RWPE2 (cell line): Measurements from ENCODE around the gene TRPC3.

Experiments
- ATAC-seq: fragments of 200-7000 bp; cut with Tn5 transposase; 3 replicates; pipeline ENCODE4 v1.9.1; 2021; ENCODE audit warnings: low read depth
- DNase-seq: peaks from one replicate; pipeline ENCODE4 v3.0.0-alpha.2; 2020; ENCODE audit warnings: low spot score
- H3K27ac ChIP-seq: fragments of 450-650 bp; 2 replicates; pipeline ENCODE4 v1.5.1; 2017; ENCODE audit warnings: mild to moderate bottlenecking; ENCODE audit not compliant: poor library complexity, severe bottlenecking
- H3K27me3 ChIP-seq: fragments of 250-450 bp; sonication (Bioruptor Pico); 2 replicates; pipeline ENCODE4 v1.5.1; 2021; ENCODE audit warnings: mild to moderate bottlenecking, moderate library complexity; ENCODE audit not compliant: insufficient read depth, poor library complexity, severe bottlenecking
- H3K36me3 ChIP-seq: fragments of 250-450 bp; sonication (Bioruptor Pico); 2 replicates; pipeline ENCODE4 v1.5.1; 2020; ENCODE audit warnings: low read depth, mild to moderate bottlenecking, moderate library complexity
- H3K4me1 ChIP-seq: fragments of 250-450 bp; sonication (Bioruptor Pico); 2 replicates; pipeline ENCODE4 v1.5.1; 2021; ENCODE audit warnings: mild to moderate bottlenecking, moderate library complexity; ENCODE audit not compliant: insufficient read depth, poor library complexity, severe bottlenecking
- H3K4me3 ChIP-seq: fragments of 250-450 bp; sonication (Bioruptor Pico); 2 replicates; pipeline ENCODE4 v1.5.1; 2021; ENCODE audit warnings: mild to moderate bottlenecking, moderate library complexity; ENCODE audit not compliant: severe bottlenecking
- H3K9me3 ChIP-seq: fragments of 250-450 bp; sonication (Bioruptor Pico); 2 replicates; pipeline ENCODE4 v1.5.1; 2021; ENCODE audit warnings: mild to moderate bottlenecking, moderate library complexity; ENCODE audit not compliant: severe bottlenecking
- CTCF ChIP-seq: fragments of 450-650 bp; IDR thresholded peaks from one replicate; pipeline ENCODE4 v1.5.1; 2017; ENCODE audit warnings: mild to moderate bottlenecking, moderate library complexity; ENCODE audit not compliant: poor library complexity, severe bottlenecking

Gene TRPC3

GRCh38 chr4:121860121-121860520 is 91.7 kb downstream of the TRPC3 start:
- ATAC-seq (no peak), DNase-seq (no peak)
- no peak for TF ChIP-seq CTCF
- H3K27me3 ChIP-seq = no peaks in the 10 kb centered on the region
- H3K4me1 ChIP-seq = no peaks in the 10 kb centered on the region
- H3K9me3 ChIP-seq = no peaks in the 10 kb centered on the region
- H3K36me3 ChIP-seq = peaks cover 67% of the 10 kb centered on the region
- no peak overlapping the region for H3K4me3 ChIP-seq
- no peak overlapping the region for H3K27ac ChIP-seq

- H3K27ac ChIP-seq = no peak overlapping the region
- peaks cover 52% of the 10 kb centered on the region for H3K36me3 ChIP-seq
- H3K4me1 ChIP-seq = no peaks in the 10 kb centered on the region
- DNase-seq (no peak), ATAC-seq (no peak)
- TF ChIP-seq CTCF = no peak
- H3K4me3 ChIP-seq = no peak overlapping the region
- H3K27me3 ChIP-seq = no peaks in the 10 kb centered on the region
- no peaks in the 10 kb centered on the region for H3K9me3 ChIP-seq
Measured at GRCh38 chr4:121851354-121851753, 100.5 kb downstream of the TRPC3 start.

- H3K27ac ChIP-seq = no peak overlapping the region
- no peaks in the 10 kb centered on the region for H3K27me3 ChIP-seq
- DNase-seq = no peak
- peaks cover 53% of the 10 kb centered on the region for H3K36me3 ChIP-seq
- H3K4me1 ChIP-seq = no peaks in the 10 kb centered on the region
- H3K9me3 ChIP-seq = no peaks in the 10 kb centered on the region
- H3K4me3 ChIP-seq = no peak overlapping the region
- no peak for TF ChIP-seq CTCF
- no peak for ATAC-seq
Measured at GRCh38 chr4:121846662-121847061, 105.2 kb downstream of the TRPC3 start.

- DNase-seq (no peak), ATAC-seq (no peak)
- Histone ChIP-seq H3K27me3 (no peaks in the 10 kb centered on the region), H3K4me3 (no peak overlapping the region), H3K9me3 (no peaks in the 10 kb centered on the region), H3K27ac (no peak overlapping the region), H3K36me3 (peaks cover 59% of the 10 kb centered on the region), H3K4me1 (no peaks in the 10 kb centered on the region)
- TF ChIP-seq CTCF = no peak
Measured at GRCh38 chr4:121842862-121843261, 109.0 kb downstream of the TRPC3 start.

- Histone ChIP-seq H3K36me3 (peaks cover 54% of the 10 kb centered on the region), H3K4me3 (no peak overlapping the region)
- ATAC-seq = no peak
Measured at GRCh38 chr4:121838136-121838535, 113.7 kb downstream of the TRPC3 start.

More at GRCh38 chr4:121838136-121838535, 113.7 kb downstream of the TRPC3 start:
- H3K4me1 ChIP-seq = no peaks in the 10 kb centered on the region
- DNase-seq = no peak
- no peak for TF ChIP-seq CTCF
- H3K27me3 ChIP-seq = no peaks in the 10 kb centered on the region
- no peak overlapping the region for H3K27ac ChIP-seq
- H3K9me3 ChIP-seq = no peaks in the 10 kb centered on the region
